ENCODE results near the gene PTPRR. TPM values are rescaled to one million over a fixed set of nuclear protein-coding genes. Genes with fewer than 3 reads are reported as not detected.

PTPRR gene
- total RNA-seq, 2 experiments from 2014 or later: not detected

DNA sequence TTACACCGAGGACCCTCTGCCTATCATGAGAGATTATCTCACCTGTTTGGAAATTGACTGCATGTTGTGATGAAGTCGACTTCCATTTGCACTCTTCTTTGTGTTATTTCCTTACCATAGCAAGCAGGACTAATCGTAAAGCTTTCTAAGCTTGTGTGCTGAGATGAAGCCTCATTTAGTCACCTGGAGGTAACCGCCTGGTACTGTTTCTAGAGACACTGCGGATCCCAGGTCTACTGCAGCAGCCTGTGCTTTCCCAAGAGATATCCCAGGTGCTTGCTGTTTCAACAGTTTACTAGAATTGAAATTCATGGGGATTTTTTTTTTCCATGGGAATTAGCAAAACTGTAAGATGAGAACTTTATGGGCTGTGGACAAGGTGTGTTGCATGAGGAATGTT lies 131.8 kb downstream of the PTPRR start:
- Histone ChIP-seq H3K36me3 (ENCODE audit: insufficient read depth, low read length) (no peaks in the 10 kb centered on the region), H3K4me1 (ENCODE audit: insufficient read depth, low read length) (no peaks in the 10 kb centered on the region), H3K4me3 (ENCODE audit: low read length) (no peak overlapping the region), H3K9me3 (ENCODE audit: control insufficient read depth in 1 of 2, insufficient read depth in 1 of 2, low read length in 2 of 2) (peaks cover 0 to 9% of the 10 kb centered on the region in 2 experiments), H3K27me3 (ENCODE audit: control insufficient read depth in 1 of 2, insufficient read depth in 2 of 2, low read length in 2 of 2) (no peaks in the 10 kb centered on the region), H3K27ac (ENCODE audit: low read depth in 1 of 2, low read length in 2 of 2) (no peak overlapping the region)
- CTCF ChIA-PET: no interaction called here
- ATAC-seq (ENCODE audit: poor library complexity) (no peak), DNase-seq (no peak)
- Mint-ChIP-seq H3K36me3 (ENCODE audit: low read depth) (no peaks in the 10 kb centered on the region), H3K27ac (no peak overlapping the region), H3K27me3 (no peaks in the 10 kb centered on the region), H3K4me1 (ENCODE audit: low read depth) (no peaks in the 10 kb centered on the region), H3K4me3 (no peak overlapping the region), H3K9me3 (no peaks in the 10 kb centered on the region)
- TF ChIP-seq, protein P1, sequence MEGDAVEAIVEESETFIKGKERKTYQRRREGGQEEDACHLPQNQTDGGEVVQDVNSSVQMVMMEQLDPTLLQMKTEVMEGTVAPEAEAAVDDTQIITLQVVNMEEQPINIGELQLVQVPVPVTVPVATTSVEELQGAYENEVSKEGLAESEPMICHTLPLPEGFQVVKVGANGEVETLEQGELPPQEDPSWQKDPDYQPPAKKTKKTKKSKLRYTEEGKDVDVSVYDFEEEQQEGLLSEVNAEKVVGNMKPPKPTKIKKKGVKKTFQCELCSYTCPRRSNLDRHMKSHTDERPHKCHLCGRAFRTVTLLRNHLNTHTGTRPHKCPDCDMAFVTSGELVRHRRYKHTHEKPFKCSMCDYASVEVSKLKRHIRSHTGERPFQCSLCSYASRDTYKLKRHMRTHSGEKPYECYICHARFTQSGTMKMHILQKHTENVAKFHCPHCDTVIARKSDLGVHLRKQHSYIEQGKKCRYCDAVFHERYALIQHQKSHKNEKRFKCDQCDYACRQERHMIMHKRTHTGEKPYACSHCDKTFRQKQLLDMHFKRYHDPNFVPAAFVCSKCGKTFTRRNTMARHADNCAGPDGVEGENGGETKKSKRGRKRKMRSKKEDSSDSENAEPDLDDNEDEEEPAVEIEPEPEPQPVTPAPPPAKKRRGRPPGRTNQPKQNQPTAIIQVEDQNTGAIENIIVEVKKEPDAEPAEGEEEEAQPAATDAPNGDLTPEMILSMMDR (IDR thresholded peaks at IDR 0.05): no peak
- POLR2A ChIA-PET: no interaction called here
- intact Hi-C loops (cut with DNase I, micrococcal nuclease): no loop called here

DNA sequence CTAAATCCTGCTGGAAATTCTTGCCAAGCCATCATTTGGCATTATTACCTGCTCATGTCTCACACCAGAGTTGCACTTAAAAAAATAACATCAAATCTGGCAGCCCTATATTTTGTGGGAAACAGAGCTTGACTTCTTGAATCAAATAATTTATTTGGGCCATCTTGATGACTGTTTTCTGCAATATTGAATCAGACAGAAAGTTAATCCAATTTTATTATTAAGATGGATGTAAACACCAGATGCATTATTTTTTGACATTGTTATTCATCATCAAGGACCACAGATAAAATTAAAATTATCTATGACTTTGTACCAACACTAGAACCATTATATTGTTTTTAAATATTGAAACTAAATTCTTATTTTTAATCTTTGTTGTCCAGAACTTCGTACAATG lies 132.9 kb downstream of the PTPRR start:
- H3K4me1 ChIP-seq (ENCODE audit: insufficient read depth, low read length): no peaks in the 10 kb centered on the region
- H3K4me3 Mint-ChIP-seq: no peak overlapping the region
- no peaks in the 10 kb centered on the region for H3K27me3 Mint-ChIP-seq
- H3K9me3 Mint-ChIP-seq: no peaks in the 10 kb centered on the region
- TF ChIP-seq, protein P1 (IDR thresholded peaks at IDR 0.05): no peak
- H3K36me3 ChIP-seq (ENCODE audit: insufficient read depth, low read length): no peaks in the 10 kb centered on the region
- no peaks in the 10 kb centered on the region for H3K4me1 Mint-ChIP-seq (ENCODE audit: low read depth)
- no peak overlapping the region for H3K27ac Mint-ChIP-seq
- H3K4me3 ChIP-seq (ENCODE audit: low read length): no peak overlapping the region
- intact Hi-C loops (cut with DNase I, micrococcal nuclease): no loop called here
- CTCF ChIA-PET: no interaction called here
- H3K27me3 ChIP-seq (ENCODE audit: control insufficient read depth in 1 of 2, insufficient read depth in 2 of 2, low read length in 2 of 2): no peaks in the 10 kb centered on the region
- POLR2A ChIA-PET: no interaction called here
- H3K36me3 Mint-ChIP-seq (ENCODE audit: low read depth): no peaks in the 10 kb centered on the region
- peaks cover 0 to 14% of the 10 kb centered on the region in 2 experiments for H3K9me3 ChIP-seq (ENCODE audit: control insufficient read depth in 1 of 2, insufficient read depth in 1 of 2, low read length in 2 of 2)
- no peak for DNase-seq
- no peak overlapping the region for H3K27ac ChIP-seq (ENCODE audit: low read depth in 1 of 2, low read length in 2 of 2)
- ATAC-seq (ENCODE audit: poor library complexity): no peak

DNA sequence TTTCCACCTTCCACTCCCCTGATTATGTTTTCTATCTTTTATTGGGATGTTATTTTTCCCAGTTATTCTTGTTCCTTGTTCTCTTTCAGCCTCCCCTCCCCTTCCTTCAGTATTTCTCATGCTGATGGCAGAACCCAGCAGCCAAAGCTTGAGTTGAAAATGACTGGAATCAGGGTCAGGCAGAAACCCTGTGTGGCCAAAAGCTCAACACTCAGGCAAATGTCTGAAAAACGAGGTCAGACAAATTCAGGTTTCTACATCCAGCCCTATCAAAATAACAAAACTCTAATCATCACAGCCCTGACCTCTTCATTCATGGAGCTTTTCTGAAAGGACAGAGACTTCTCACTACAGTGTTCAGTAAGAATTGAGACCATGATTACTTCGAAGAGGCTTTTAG lies 134.6 kb downstream of the PTPRR start:
- no peaks in the 10 kb centered on the region for H3K4me1 ChIP-seq (ENCODE audit: insufficient read depth, low read length)
- H3K27me3 Mint-ChIP-seq: no peaks in the 10 kb centered on the region
- no peaks in the 10 kb centered on the region for H3K36me3 Mint-ChIP-seq (ENCODE audit: low read depth)
- no peak for ATAC-seq (ENCODE audit: poor library complexity)
- ChIA-PET POLR2A (no interaction called here), CTCF (no interaction called here)
- H3K4me3 ChIP-seq (ENCODE audit: low read length): no peak overlapping the region
- peaks cover 0 to 14% of the 10 kb centered on the region in 2 experiments for H3K9me3 ChIP-seq (ENCODE audit: control insufficient read depth in 1 of 2, insufficient read depth in 1 of 2, low read length in 2 of 2)
- H3K36me3 ChIP-seq (ENCODE audit: insufficient read depth, low read length): no peaks in the 10 kb centered on the region
- no peaks in the 10 kb centered on the region for H3K4me1 Mint-ChIP-seq (ENCODE audit: low read depth)
- intact Hi-C loops (cut with DNase I, micrococcal nuclease): no loop called here
- no peak overlapping the region for H3K27ac Mint-ChIP-seq
- H3K27me3 ChIP-seq (ENCODE audit: control insufficient read depth in 1 of 2, insufficient read depth in 2 of 2, low read length in 2 of 2): no peaks in the 10 kb centered on the region
- no peak overlapping the region for H3K4me3 Mint-ChIP-seq
- H3K9me3 Mint-ChIP-seq: no peaks in the 10 kb centered on the region
- no peak for DNase-seq
- H3K27ac ChIP-seq (ENCODE audit: low read depth in 1 of 2, low read length in 2 of 2): no peak overlapping the region
- TF ChIP-seq, protein P1 (IDR thresholded peaks at IDR 0.05): no peak
